Activated naive CD4-positive, alpha-beta T cell treated with anti-CD3 and anti-CD28 coated beads, Interleukin-2, amount 50 U/mL, for 72 hours (primary cell): ENCODE measurements around the gene OVCA2. TPM values are rescaled to one million over a fixed set of nuclear protein-coding genes. Genes with fewer than 3 reads are reported as not detected.

Experiments used
- ATAC-seq, 2 donors: fragments of 150-1000 bp; cut with Tn5 transposase; 2 replicates each; pipeline ENCODE4 v1.10.0; 2021; ENCODE audit warnings: mild to moderate bottlenecking in 2 of 2, moderate library complexity in 2 of 2
- DNase-seq, 2 donors: peaks; one replicate each; pipeline ENCODE4 v3.0.0; 2021 to 2022; ENCODE audit warnings: low spot score in 2 of 2
- H3K27ac Mint-ChIP-seq, 2 donors: one replicate each; pipeline ENCODE4 v1.8.0; 2022; ENCODE audit warnings: mild to moderate bottlenecking in 2 of 2, mixed read lengths in 2 of 2
- H3K36me3 Mint-ChIP-seq, 2 donors: one replicate each; pipeline ENCODE4 v1.8.0; 2022; ENCODE audit warnings: mixed read lengths in 2 of 2
- H3K9me3 Mint-ChIP-seq, 2 donors: one replicate each; pipeline ENCODE4 v1.8.0; 2022; ENCODE audit warnings: mixed read lengths in 2 of 2
- total RNA-seq, 2 donors: library from RNA; stranded (reverse); gene quantifications; one replicate each; pipeline ENCODE4 v1.2.3, GENCODE V29; 2022

OVCA2 gene
- total RNA-seq, 2 donors from 2014 or later = 21.8 to 30.7 TPM

GRCh38 chr17:2056206-2057174 is 14.7 kb downstream of the OVCA2 start:
- H3K27ac Mint-ChIP-seq = peak overlapping the region in 1 of 2 donors; percentile 87
- H3K36me3 Mint-ChIP-seq = peaks cover 15% of the 10 kb centered on the region in 2 donors
- DNase-seq (peak; percentile 57 to 73), ATAC-seq (no peak)
- H3K9me3 Mint-ChIP-seq = no peaks in the 10 kb centered on the region

- no peak for ATAC-seq
- no peak overlapping the region for H3K27ac Mint-ChIP-seq
- no peak for DNase-seq
- peaks cover 15% of the 10 kb centered on the region in 2 donors for H3K36me3 Mint-ChIP-seq
- no peaks in the 10 kb centered on the region for H3K9me3 Mint-ChIP-seq
Measured at GRCh38 chr17:2057175-2057759, 15.4 kb downstream of the OVCA2 start.

- DNase-seq = no peak
- no peak for ATAC-seq
- Mint-ChIP-seq H3K27ac (peak overlapping the region in 1 of 2 donors; percentile 18), H3K36me3 (peaks cover 15% of the 10 kb centered on the region in 2 donors), H3K9me3 (no peaks in the 10 kb centered on the region)
Measured at GRCh38 chr17:2057760-2058585, 16.2 kb downstream of the OVCA2 start.

GRCh38 chr17:2058586-2059546 is 17.0 kb downstream of the OVCA2 start:
- H3K27ac Mint-ChIP-seq = peak overlapping the region; percentile 35 to 98
- ATAC-seq (peak in 1 of 2 donors; percentile 6), DNase-seq (peak; percentile 75 to 81)
- H3K9me3 Mint-ChIP-seq = no peaks in the 10 kb centered on the region
- peaks cover 18 to 21% of the 10 kb centered on the region in 2 donors for H3K36me3 Mint-ChIP-seq

- no peak for DNase-seq
- Mint-ChIP-seq H3K9me3 (no peaks in the 10 kb centered on the region), H3K27ac (peak overlapping the region; percentile 54 to 98), H3K36me3 (peaks cover 27 to 30% of the 10 kb centered on the region in 2 donors)
- ATAC-seq = no peak
Measured at GRCh38 chr17:2059547-2060384, 17.9 kb downstream of the OVCA2 start.

DNA sequence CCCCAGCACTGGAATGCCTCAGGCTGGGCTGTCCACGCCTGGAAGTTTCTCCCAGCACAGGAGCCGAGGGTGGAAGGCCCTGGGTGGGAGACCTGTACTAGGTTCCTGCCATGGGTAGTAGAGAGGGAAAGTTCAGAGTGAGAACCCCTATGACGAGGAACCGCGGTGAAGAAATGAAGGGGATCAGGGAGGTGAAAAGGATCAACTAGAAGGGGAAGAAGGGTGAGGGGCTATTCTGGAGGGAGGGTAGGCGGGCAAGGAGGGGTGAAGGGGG is 18.5 kb downstream of the OVCA2 start:
- ATAC-seq (no peak), DNase-seq (no peak)
- H3K36me3 Mint-ChIP-seq = peaks cover 27 to 32% of the 10 kb centered on the region in 2 donors
- H3K27ac Mint-ChIP-seq = peak overlapping the region; percentile 54 to 79
- no peaks in the 10 kb centered on the region for H3K9me3 Mint-ChIP-seq

DNA sequence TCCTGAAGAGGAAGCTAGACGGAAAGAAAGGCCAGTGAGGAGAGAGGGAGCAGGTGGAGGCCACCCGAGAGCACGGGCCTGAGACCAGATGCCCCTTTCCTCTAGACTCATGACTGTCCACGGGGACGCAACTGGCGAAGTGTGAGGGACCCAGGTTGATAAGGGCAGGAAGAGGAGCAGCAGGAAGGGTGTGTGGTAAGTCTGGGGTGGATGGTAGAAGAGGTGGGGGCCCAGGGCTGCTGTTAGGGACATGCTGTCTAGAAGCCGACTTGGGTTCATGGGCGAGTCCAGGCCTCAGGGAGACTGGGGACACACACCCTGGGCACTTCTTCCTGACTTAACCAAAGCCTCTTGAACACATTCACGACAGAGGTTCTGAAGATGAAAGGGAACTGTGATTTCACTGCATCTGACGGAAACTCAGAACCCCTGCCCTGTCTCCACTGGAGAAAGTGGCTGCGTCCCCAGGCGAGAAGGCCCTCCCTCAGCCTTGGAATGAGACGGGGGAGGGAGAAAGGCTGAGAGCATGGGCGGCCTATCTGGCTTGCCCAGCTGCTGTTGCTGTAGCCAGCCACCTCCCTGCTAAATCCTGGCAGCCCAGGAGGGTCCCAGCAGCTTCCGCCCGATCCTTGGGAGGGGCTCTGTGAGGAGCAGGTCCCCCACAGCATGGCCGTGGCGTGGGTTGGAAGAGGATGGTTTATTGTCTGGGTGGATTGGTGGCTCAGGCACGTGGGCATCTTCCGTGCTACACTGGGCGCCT is 19.0 kb downstream of the OVCA2 start:
- Mint-ChIP-seq H3K36me3 (peaks cover 27 to 32% of the 10 kb centered on the region in 2 donors), H3K9me3 (no peaks in the 10 kb centered on the region), H3K27ac (peak overlapping the region; percentile 54 to 79)
- ATAC-seq (no peak), DNase-seq (no peak)

GRCh38 chr17:2061441-2061958 is 19.7 kb downstream of the OVCA2 start:
- no peak for DNase-seq
- Mint-ChIP-seq H3K36me3 (peaks cover 27 to 32% of the 10 kb centered on the region in 2 donors), H3K27ac (peak overlapping the region; percentile 32 to 51), H3K9me3 (no peaks in the 10 kb centered on the region)
- ATAC-seq = no peak

DNA sequence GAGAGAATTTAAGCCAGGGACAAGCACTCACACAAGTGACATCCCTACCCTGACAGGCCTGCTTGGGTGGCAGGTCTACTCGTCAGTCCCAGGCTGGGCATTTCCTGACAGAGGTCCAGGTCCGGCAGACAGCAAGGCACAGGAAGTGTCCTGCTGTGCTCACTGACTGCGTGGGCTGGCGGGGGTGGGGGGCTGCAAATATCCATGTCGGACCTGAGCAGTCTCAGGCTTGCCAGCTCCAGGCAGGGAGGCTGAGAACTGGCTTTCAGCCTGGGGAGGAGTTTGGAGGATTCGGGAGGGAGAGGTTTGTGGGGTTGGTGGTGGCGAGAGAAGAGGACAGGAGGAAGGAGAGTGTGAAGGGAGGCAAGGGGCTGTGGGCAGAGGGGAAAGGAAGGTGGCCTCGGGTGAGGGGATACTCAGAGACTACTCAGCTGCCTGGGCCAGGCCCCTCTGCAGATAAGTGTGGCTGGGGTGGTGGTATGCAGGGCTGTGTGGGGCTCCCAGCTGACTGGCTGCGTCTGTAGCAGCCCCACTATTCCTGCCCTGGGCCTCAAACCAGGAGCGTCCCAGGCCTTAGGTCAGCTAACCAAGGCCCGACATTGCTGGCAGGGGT is 20.9 kb downstream of the OVCA2 start:
- H3K9me3 Mint-ChIP-seq = no peaks in the 10 kb centered on the region
- H3K36me3 Mint-ChIP-seq = peaks cover 27 to 39% of the 10 kb centered on the region in 2 donors
- ATAC-seq = no peak
- DNase-seq = no peak
- peak overlapping the region; percentile 67 to 82 for H3K27ac Mint-ChIP-seq

- Mint-ChIP-seq H3K9me3 (no peaks in the 10 kb centered on the region), H3K27ac (peak overlapping the region in 1 of 2 donors; percentile 67), H3K36me3 (peaks cover 34 to 45% of the 10 kb centered on the region in 2 donors)
- ATAC-seq (no peak), DNase-seq (no peak)
Measured at GRCh38 chr17:2063261-2064146, 21.7 kb downstream of the OVCA2 start.

DNA sequence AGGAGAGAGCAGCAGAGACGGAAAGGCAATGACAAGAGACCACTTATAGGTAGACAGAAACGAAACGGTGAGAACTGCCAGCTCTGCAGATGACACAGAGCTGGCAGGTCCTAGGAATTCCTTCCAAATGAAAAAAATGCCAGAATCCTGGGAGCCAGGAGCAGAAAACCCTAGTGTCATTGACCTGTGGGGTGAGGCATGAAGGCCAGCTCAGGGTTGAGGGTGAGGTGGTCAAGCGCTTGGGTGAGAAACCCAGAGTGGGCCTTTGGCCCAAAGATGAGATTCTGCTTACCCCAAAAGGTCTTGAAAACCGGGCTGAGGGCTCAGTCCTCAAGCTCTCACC is 22.3 kb downstream of the OVCA2 start:
- H3K27ac Mint-ChIP-seq = peak overlapping the region in 1 of 2 donors; percentile 67
- DNase-seq (no peak), ATAC-seq (no peak)
- H3K36me3 Mint-ChIP-seq = peaks cover 40 to 51% of the 10 kb centered on the region in 2 donors
- no peaks in the 10 kb centered on the region for H3K9me3 Mint-ChIP-seq

GRCh38 chr17:2064520-2064971 is 22.7 kb downstream of the OVCA2 start:
- DNase-seq (no peak), ATAC-seq (peak; percentile 1 to 23)
- Mint-ChIP-seq H3K27ac (peak overlapping the region; percentile 3 to 31), H3K36me3 (peaks cover 41 to 52% of the 10 kb centered on the region in 2 donors), H3K9me3 (no peaks in the 10 kb centered on the region)
